Prostate gland (tissue), 2 donors: ENCODE data around the gene ASXL3. TPM values are rescaled to one million over a fixed set of nuclear protein-coding genes. Genes with fewer than 3 reads are reported as not detected.

Experiments
- DNase-seq: peaks from one replicate; pipeline ENCODE4 v3.0.0-alpha.2; 2019; ENCODE audit warnings: low spot score
- H3K27ac ChIP-seq, 2 donors: fragments of 200-600 bp; sonication (generic); 2 replicates each; pipeline ENCODE4 v1.5.1; 2017 to 2019
- H3K27me3 ChIP-seq: fragments of 200-600 bp; sonication (generic); replicated peaks from 2 replicates; pipeline ENCODE4 v1.5.1; 2019; ENCODE audit not compliant: insufficient read depth
- H3K36me3 ChIP-seq, 2 donors: fragments of 200-600 bp; sonication (generic); 1 replicate in 1 of 2; 2 replicates in 1 of 2; pipeline versions ENCODE4 v1.5.1 to v1.8.1; 2017 to 2019
- H3K4me1 ChIP-seq: fragments of 200-600 bp; sonication (generic); replicated peaks from 2 replicates; pipeline ENCODE4 v1.5.1; 2019
- H3K4me3 ChIP-seq, 2 donors: fragments of 200-600 bp; sonication (generic); 2 replicates each; pipeline ENCODE4 v1.5.1; 2017 to 2019
- H3K9me3 ChIP-seq: fragments of 200-600 bp; sonication (generic); 2 replicates; pipeline ENCODE4 v1.5.1; 2017
- CTCF ChIP-seq, 4 experiments: fragments of 200-600 bp in 2 of 4; fragments of 450-650 bp in 2 of 4; sonication (generic) in 2 of 4; IDR thresholded peaks; 1 replicate in 3 of 4; 2 replicates in 1 of 4; pipeline ENCODE4 v1.5.1; 2016 to 2019; ENCODE audit warnings: antibody characterized with exemption in 4 of 4, mild to moderate bottlenecking in 2 of 4, moderate library complexity in 2 of 4
- POLR2A ChIP-seq: fragments of 450-650 bp; IDR thresholded peaks from one replicate; pipeline ENCODE4 v1.6.1; 2016; ENCODE audit warnings: antibody characterized with exemption, mild to moderate bottlenecking
- POLR2AphosphoS5 ChIP-seq: sonication (generic); formaldehyde crosslinking; IDR thresholded peaks from one replicate; pipeline ENCODE4 v1.6.1; 2017; ENCODE audit warnings: antibody characterized with exemption
- WGBS: methylation state at CpG from one replicate; pipeline ENCODE4 v1.1.5; 2018; 5-methylcytosine and 5-hydroxymethylcytosine counted together
- intact Hi-C: fragments of 100-400 bp; cut with DNase I; formaldehyde crosslinking; loops from one replicate; pipeline ENCODE4 v1.14.2; 2022
- total RNA-seq, 2 donors: library from RNA; depleted of rRNA; stranded (reverse); fragments of >200 nt; gene quantifications; one replicate each; pipeline ENCODE4 v1.1.0, GENCODE V29; 2016

Gene ASXL3
- total RNA-seq, 2 donors from 2014 or later, result 5.1 to 7.3 TPM

GRCh38 chr18:33696332-33697162 lies 118.5 kb downstream of the ASXL3 start:
- Histone ChIP-seq H3K27ac (no peak overlapping the region), H3K4me1 (no peaks in the 10 kb centered on the region), H3K36me3 (no peaks in the 10 kb centered on the region), H3K4me3 (no peak overlapping the region), H3K9me3 (no peaks in the 10 kb centered on the region), H3K27me3 (no peaks in the 10 kb centered on the region)
- intact Hi-C loops, result no loop called here
- DNase-seq, result no peak
- no peak for TF ChIP-seq POLR2AphosphoS5
- no peak for TF ChIP-seq POLR2A
- TF ChIP-seq CTCF (IDR thresholded peaks at IDR 0.05), result no peak
- 80% methylated on average over 3 of the region's 3 CpGs for WGBS

DNA sequence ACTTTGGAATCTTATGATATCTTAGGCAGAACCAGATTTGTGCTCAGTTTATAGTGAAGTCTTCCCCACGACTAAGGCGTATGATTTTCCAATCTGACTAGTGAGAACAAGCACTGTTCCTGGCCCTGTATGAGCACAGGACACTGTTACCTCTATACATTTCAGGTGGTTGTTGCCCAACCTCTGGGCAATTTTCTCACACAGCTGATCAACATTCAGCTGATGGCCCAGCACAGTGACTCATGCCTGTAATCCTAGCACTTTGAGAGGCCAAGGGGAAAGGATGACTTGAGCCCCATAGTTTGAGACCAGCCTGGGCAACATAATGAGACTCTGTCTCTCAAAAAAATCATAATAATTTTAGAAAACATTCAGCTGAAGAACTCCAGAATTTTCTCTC lies 119.5 kb downstream of the ASXL3 start:
- WGBS, result 50% methylated on average over 2 of the region's 2 CpGs
- no peak for DNase-seq
- no peaks in the 10 kb centered on the region for H3K9me3 ChIP-seq
- intact Hi-C loops, result no loop called here
- no peak for TF ChIP-seq POLR2A
- no peak for TF ChIP-seq POLR2AphosphoS5
- no peak for TF ChIP-seq CTCF (IDR thresholded peaks at IDR 0.05)
- H3K4me3 ChIP-seq, result no peak overlapping the region
- no peaks in the 10 kb centered on the region for H3K4me1 ChIP-seq
- H3K36me3 ChIP-seq, result no peaks in the 10 kb centered on the region
- H3K27me3 ChIP-seq, result no peaks in the 10 kb centered on the region
- no peak overlapping the region for H3K27ac ChIP-seq

DNA sequence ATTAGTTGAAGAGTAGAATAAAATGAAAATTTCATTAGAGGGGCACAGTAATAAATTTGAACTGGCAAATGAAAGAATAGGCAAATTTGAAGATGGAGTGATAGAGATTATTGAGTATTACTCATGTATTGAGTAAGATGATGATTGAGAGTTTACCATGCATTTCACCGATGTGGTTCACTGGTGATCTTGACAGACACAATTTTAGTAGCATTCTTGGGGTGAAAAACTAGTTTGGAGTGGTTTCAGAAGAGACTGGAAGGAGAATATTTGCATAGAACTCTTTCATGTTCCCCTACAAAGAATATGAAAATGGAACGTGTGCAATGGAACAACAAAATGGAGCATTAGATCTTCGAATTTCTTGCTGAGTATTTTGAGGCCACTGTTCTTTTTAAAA lies 121.4 kb downstream of the ASXL3 start:
- 69% methylated on average over 3 of the region's 3 CpGs for WGBS
- Histone ChIP-seq H3K4me1 (no peaks in the 10 kb centered on the region), H3K27ac (no peak overlapping the region), H3K27me3 (no peaks in the 10 kb centered on the region), H3K9me3 (no peaks in the 10 kb centered on the region), H3K4me3 (no peak overlapping the region), H3K36me3 (no peaks in the 10 kb centered on the region)
- DNase-seq, result no peak
- intact Hi-C loops, result no loop called here
- TF ChIP-seq POLR2AphosphoS5 (no peak), CTCF (IDR thresholded peaks at IDR 0.05) (no peak), POLR2A (no peak)

DNA sequence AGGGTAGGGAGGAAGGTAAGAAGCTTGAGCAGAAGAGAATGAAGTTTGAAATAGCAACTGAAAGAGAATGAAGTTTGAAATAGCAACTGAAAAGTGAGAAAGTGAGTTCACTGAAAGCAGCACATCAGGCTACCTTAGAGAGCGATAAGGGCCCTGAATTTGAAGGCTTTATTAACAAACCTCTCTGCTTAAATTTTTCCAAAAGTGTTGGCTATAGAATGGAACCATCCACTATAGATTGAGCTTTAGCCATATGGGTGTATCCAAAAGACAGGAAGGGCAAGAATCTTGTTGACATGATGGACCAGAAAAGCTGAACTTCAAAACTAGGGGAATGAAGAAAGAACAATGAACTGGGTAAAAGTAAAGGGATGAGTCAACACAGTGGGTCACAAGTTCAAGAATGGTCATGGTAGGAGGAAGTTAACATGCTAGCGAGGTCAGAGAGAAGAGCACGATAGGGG lies 122.5 kb downstream of the ASXL3 start:
- no peak for TF ChIP-seq POLR2A
- no peak for TF ChIP-seq POLR2AphosphoS5
- TF ChIP-seq CTCF (IDR thresholded peaks at IDR 0.05), result no peak
- Histone ChIP-seq H3K27me3 (no peaks in the 10 kb centered on the region), H3K36me3 (no peaks in the 10 kb centered on the region), H3K9me3 (no peaks in the 10 kb centered on the region), H3K4me3 (no peak overlapping the region), H3K27ac (no peak overlapping the region), H3K4me1 (no peaks in the 10 kb centered on the region)
- intact Hi-C loops, result no loop called here
- WGBS, result 96% methylated on average over 3 of the region's 3 CpGs
- no peak for DNase-seq

DNA sequence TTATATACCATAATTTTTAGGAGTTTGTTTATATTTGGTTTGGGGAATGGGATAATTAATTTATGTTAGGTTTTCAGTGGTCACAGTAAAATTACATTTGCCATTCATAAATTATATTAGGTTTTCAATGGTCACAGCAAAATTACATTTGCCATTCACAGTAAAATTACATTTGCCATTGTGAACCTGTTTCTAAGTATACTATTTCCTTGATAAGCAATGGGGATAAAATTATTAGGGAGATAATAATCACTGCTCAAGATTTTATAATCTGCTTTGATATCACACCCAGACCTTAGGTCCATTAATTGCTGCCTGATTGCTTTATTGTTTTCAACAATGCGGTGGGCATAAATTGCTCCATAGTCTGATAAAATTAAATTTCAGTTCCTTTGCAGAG lies 124.6 kb downstream of the ASXL3 start:
- no peak for DNase-seq
- Histone ChIP-seq H3K4me1 (no peaks in the 10 kb centered on the region), H3K27me3 (no peaks in the 10 kb centered on the region), H3K9me3 (no peaks in the 10 kb centered on the region), H3K36me3 (no peaks in the 10 kb centered on the region), H3K27ac (no peak overlapping the region), H3K4me3 (no peak overlapping the region)
- TF ChIP-seq CTCF (IDR thresholded peaks at IDR 0.05) (no peak), POLR2A (no peak), POLR2AphosphoS5 (no peak)
- intact Hi-C loops, result no loop called here
- 97% methylated on average over 1 of the region's 1 CpG for WGBS
